ENCODE results near the gene MYLK4. TPM values are rescaled to one million over a fixed set of nuclear protein-coding genes. Genes with fewer than 3 reads are reported as not detected.

The MYLK4 gene
- polyA plus RNA-seq (2011; rRNA removed) (0.20 and 0.21 TPM in 2 replicates), polyA minus RNA-seq (2011; rRNA and poly(A)+ RNA removed) (0.09 and 0.10 TPM in 2 replicates)

DNA sequence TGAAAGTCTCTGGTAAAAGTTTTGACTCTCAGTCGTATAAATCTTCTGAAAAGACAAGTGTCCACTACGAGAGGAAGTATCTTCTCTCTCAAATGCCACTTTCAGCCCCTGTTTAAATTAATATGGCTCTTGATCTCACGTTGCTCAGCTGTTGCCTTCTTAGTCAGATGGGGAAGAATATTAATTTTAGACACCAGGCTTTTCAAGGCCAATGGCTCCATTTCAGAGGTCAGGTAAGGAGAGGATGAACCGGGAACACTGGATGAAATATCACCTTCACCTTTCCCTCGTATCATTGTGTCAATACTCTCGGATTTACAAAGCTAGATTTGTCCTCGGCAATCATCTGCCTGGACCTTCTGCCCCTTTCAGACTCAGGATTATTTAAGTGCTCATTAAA, at the start of gene MYLK4:
MYLK4 (minus strand) TSS at position 91 of the 400 bp plus-strand sequence. CDS start 1,628 bp downstream, outside the sequence.
- CTCF ChIA-PET: interaction anchor here (0.6 to 9.2 kb wide), 15 partner anchors 11 to 1158 kb away, joined by 3 to 124 read pairs (median 4); partner anchors contain the start of genes SERPINB1 and WRNIP1

DNA sequence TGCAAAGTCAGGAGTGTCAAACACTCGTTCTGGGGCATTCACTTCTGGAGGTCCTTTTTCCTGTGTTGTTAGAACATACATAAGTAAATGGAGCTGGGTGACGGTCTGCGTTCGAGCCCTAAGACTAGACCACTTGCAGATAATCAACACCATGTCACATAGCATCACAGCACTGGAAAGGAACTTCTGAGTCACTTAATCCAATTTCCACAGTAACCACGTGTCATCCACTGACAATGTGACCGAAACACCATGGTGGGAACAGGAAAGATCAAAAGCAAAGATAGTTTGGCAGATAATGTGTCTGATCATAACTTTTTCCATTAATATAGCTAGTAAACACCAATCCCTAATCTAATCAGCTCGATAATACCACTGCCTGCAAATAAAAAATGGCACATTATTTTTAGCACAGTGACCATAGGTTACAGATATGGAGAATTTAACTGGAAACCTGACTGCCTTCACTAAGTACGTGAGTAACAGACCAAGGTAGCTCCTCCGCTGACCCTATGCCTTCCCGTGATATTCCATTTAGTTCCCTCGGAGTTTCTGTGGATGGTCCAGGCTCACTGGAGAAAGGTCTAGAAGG, 49.3 kb upstream of the MYLK4 start:
- Histone ChIP-seq H3K4me3 (ENCODE audit: low read depth, low read length) (no peak overlapping the region), H3K36me3 (ENCODE audit: control insufficient read depth, insufficient read depth, low read length) (no peaks in the 10 kb centered on the region), H3K27me3 (ENCODE audit: control insufficient read depth, insufficient read depth, low read length) (no peaks in the 10 kb centered on the region)
- POLR2A ChIA-PET: no interaction called here
- CTCF ChIA-PET: interaction anchor here (1.0 to 1.3 kb wide), 2 partner anchors 9 to 46 kb away, joined by 3 read pairs; no protein-coding TSS in a partner anchor
- no peak for DNase-seq (ENCODE audit: low read depth)
- TF ChIP-seq, protein P1, sequence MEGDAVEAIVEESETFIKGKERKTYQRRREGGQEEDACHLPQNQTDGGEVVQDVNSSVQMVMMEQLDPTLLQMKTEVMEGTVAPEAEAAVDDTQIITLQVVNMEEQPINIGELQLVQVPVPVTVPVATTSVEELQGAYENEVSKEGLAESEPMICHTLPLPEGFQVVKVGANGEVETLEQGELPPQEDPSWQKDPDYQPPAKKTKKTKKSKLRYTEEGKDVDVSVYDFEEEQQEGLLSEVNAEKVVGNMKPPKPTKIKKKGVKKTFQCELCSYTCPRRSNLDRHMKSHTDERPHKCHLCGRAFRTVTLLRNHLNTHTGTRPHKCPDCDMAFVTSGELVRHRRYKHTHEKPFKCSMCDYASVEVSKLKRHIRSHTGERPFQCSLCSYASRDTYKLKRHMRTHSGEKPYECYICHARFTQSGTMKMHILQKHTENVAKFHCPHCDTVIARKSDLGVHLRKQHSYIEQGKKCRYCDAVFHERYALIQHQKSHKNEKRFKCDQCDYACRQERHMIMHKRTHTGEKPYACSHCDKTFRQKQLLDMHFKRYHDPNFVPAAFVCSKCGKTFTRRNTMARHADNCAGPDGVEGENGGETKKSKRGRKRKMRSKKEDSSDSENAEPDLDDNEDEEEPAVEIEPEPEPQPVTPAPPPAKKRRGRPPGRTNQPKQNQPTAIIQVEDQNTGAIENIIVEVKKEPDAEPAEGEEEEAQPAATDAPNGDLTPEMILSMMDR (IDR thresholded peaks at IDR 0.05; ENCODE audit: insufficient read depth, low read depth, low read length): no peak

More for the DNA sequence above, at the start of gene MYLK4:
- TF ChIP-seq, protein P1 (IDR thresholded peaks at IDR 0.05; ENCODE audit: insufficient read depth, low read depth, low read length): no peak
- no peak for DNase-seq (ENCODE audit: low read depth)
- H3K4me3 ChIP-seq (ENCODE audit: low read depth, low read length): no peak within 1 kb of the TSS
- POLR2A ChIA-PET: no interaction called here
- no peaks in the 10 kb centered on the region for H3K27me3 ChIP-seq (ENCODE audit: control insufficient read depth, insufficient read depth, low read length)
- no peaks in the 10 kb centered on the region for H3K36me3 ChIP-seq (ENCODE audit: control insufficient read depth, insufficient read depth, low read length)

DNA sequence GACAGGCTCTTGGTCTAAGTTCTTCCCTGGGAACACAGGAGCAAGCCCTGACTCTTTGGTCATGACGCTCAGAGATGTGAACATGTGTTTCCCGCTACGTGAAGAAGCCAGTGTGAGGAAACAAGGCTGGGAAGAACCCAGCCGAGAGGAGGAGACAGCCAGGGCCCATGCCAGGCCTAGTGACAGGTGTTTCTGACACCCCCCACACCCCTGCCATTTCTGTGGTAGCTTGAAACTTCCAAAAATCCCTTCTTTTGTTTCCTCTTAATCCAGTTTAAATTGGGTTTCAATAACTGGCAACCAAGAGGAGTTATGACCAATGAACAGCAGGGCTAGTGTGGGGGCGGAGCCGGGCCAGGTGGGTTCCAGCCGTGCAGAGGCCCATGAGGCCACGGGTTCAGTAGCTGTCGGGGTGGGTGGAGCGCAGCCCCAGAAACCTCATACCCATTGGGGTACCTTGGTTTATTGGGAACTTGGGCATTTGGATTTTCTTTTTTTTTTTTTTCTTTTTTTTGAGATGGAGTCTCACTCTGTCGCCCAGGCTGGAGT, 47.9 kb upstream of the MYLK4 start:
- no peaks in the 10 kb centered on the region for H3K36me3 ChIP-seq (ENCODE audit: control insufficient read depth, insufficient read depth, low read length)
- no peaks in the 10 kb centered on the region for H3K27me3 ChIP-seq (ENCODE audit: control insufficient read depth, insufficient read depth, low read length)
- no peak overlapping the region for H3K4me3 ChIP-seq (ENCODE audit: low read depth, low read length)
- no peak for DNase-seq (ENCODE audit: low read depth)
- ChIA-PET CTCF (no interaction called here), POLR2A (interaction anchor here (0.6 kb wide), 1 partner anchor 183 kb away, joined by 3 read pairs; no protein-coding TSS in a partner anchor)
- TF ChIP-seq, protein P1 (IDR thresholded peaks at IDR 0.05; ENCODE audit: insufficient read depth, low read depth, low read length): no peak

DNA sequence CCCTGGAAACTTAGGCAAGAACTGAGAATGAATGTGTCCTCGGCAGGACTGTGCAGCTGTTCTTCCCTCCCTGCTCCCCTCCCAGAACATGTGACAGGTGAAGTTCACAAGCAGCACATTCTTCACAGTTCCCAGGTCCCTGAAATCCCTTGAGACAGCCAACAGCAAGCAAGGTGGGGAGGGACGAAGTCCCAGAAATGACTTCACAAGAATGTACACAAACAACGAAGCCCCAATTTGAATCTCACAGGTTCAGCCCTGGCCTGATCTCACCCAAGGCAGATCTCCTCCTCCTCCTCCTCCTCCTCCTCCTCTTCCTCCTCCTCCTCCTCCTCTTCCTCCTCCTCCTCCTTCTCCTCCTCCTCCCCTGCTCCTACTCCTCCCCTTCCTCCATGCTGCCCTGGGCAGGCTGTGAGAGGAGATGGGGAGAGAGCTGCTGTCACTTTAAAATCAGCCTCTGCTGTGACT, 46.9 kb upstream of the MYLK4 start:
- ChIA-PET CTCF (no interaction called here), POLR2A (no interaction called here)
- DNase-seq (ENCODE audit: low read depth): no peak
- H3K36me3 ChIP-seq (ENCODE audit: control insufficient read depth, insufficient read depth, low read length): no peaks in the 10 kb centered on the region
- H3K27me3 ChIP-seq (ENCODE audit: control insufficient read depth, insufficient read depth, low read length): no peaks in the 10 kb centered on the region
- TF ChIP-seq, protein P1 (IDR thresholded peaks at IDR 0.05; ENCODE audit: insufficient read depth, low read depth, low read length): no peak
- H3K4me3 ChIP-seq (ENCODE audit: low read depth, low read length): no peak overlapping the region

DNA sequence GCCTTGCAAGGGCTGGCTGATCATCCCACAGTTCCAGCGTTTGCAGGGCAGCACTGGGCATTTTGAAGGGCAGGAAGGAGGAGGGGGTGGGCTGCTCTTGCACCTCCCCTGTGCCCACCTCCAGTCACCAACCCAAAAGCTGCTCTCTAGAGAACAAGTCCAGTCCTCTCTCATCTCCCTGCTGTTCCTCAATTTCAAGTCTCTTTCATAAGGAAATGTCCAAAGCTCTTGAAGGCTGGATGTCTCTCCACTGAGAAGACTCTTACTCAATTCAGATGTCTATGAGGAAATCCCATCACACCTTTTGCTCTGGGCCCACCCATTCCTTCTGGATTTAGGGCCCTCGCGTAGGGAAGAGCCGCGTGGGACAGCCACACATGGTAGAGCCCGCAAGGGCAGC, 46.1 kb upstream of the MYLK4 start:
- TF ChIP-seq, protein P1 (IDR thresholded peaks at IDR 0.05; ENCODE audit: insufficient read depth, low read depth, low read length): no peak
- no peaks in the 10 kb centered on the region for H3K36me3 ChIP-seq (ENCODE audit: control insufficient read depth, insufficient read depth, low read length)
- ChIA-PET POLR2A (no interaction called here), CTCF (no interaction called here)
- no peaks in the 10 kb centered on the region for H3K27me3 ChIP-seq (ENCODE audit: control insufficient read depth, insufficient read depth, low read length)
- no peak for DNase-seq (ENCODE audit: low read depth)
- H3K4me3 ChIP-seq (ENCODE audit: low read depth, low read length): no peak overlapping the region
